Sigmoid colon (tissue), 4 donors: Measurements from ENCODE around the gene FAM204A.

Experiments used
- CTCF ChIP-seq, 4 experiments: fragments of 450-650 bp in 3 of 4; fragments of 200-600 bp in 1 of 4; IDR thresholded peaks; one replicate each; pipeline ENCODE4 v1.5.1; 2016 to 2019; ENCODE audit warnings: antibody characterized with exemption in 4 of 4, mild to moderate bottlenecking in 3 of 4, moderate library complexity in 2 of 4
- POLR2A ChIP-seq, 2 donors: fragments of 450-650 bp; IDR thresholded peaks; one replicate each; pipeline ENCODE4 v1.6.1; 2016; ENCODE audit warnings: antibody characterized with exemption in 2 of 2, mild to moderate bottlenecking in 2 of 2, moderate library complexity in 2 of 2
- POLR2AphosphoS5 ChIP-seq, 4 donors: sonication (generic); formaldehyde crosslinking; IDR thresholded peaks; one replicate each; pipeline ENCODE4 v1.6.1; 2017; ENCODE audit warnings: antibody characterized with exemption in 4 of 4

- TF ChIP-seq CTCF (IDR thresholded peaks at IDR 0.05): no peak
- no peak for TF ChIP-seq POLR2A (IDR thresholded peaks at IDR 0.05)
- TF ChIP-seq POLR2AphosphoS5 (IDR thresholded peaks at IDR 0.05): no peak
Measured at GRCh38 chr10:118256825-118257570, 85.1 kb downstream of the FAM204A start.
